ENCODE data around the gene MCC. TPM values are rescaled to one million over a fixed set of nuclear protein-coding genes. Genes with fewer than 3 reads are reported as not detected.
"Not testable (repeated sequence)": the region's sequence is repeated elsewhere in the genome, so short reads cannot be mapped to it uniquely, and the experiment has no call there.

Gene MCC
- total RNA-seq, 1 donor from 2014 or later = 10.2 TPM

GRCh38 chr5:113073629-113074034 lies 414.6 kb downstream of the MCC start:
- DNase-seq (ENCODE audit: low spot score in 2 of 2); FAIRE-seq: not testable (repeated sequence)

GRCh38 chr5:113071401-113071800 lies 416.9 kb downstream of the MCC start:
- FAIRE-seq (no peak), DNase-seq (ENCODE audit: low spot score in 2 of 2) (no peak)

GRCh38 chr5:113070901-113071300 lies 417.4 kb downstream of the MCC start:
- no peak for FAIRE-seq
- DNase-seq (ENCODE audit: low spot score in 2 of 2) = no peak

- FAIRE-seq (no peak), DNase-seq (ENCODE audit: low spot score in 2 of 2) (no peak)
Observed at GRCh38 chr5:113068559-113068958, 419.7 kb downstream of the MCC start.

- no peak for DNase-seq (ENCODE audit: low spot score in 2 of 2)
- FAIRE-seq = no peak
Observed at GRCh38 chr5:113067635-113068344, 420.5 kb downstream of the MCC start.

- FAIRE-seq (no peak), DNase-seq (ENCODE audit: low spot score in 2 of 2) (no peak)
Observed at GRCh38 chr5:113065626-113066025, 422.6 kb downstream of the MCC start.

GRCh38 chr5:113064806-113065205 lies 423.4 kb downstream of the MCC start:
- FAIRE-seq (no peak), DNase-seq (ENCODE audit: low spot score in 2 of 2) (no peak)

GRCh38 chr5:113063927-113064326 lies 424.3 kb downstream of the MCC start:
- FAIRE-seq (no peak), DNase-seq (ENCODE audit: low spot score in 2 of 2) (no peak)

- no peak for FAIRE-seq
- DNase-seq (ENCODE audit: low spot score in 2 of 2) = no peak
Observed at GRCh38 chr5:113062869-113063508, 425.3 kb downstream of the MCC start.

- DNase-seq (ENCODE audit: low spot score in 2 of 2) (no peak), FAIRE-seq (no peak)
Observed at GRCh38 chr5:113061846-113062780, 426.1 kb downstream of the MCC start.

- no peak for FAIRE-seq
- no peak for DNase-seq (ENCODE audit: low spot score in 2 of 2)
Observed at GRCh38 chr5:113060408-113061025, 427.7 kb downstream of the MCC start.

- FAIRE-seq (no peak), DNase-seq (ENCODE audit: low spot score in 2 of 2) (peak in 1 of 2 donors; percentile 38)
Observed at GRCh38 chr5:113059232-113060040, 428.8 kb downstream of the MCC start.

- DNase-seq (ENCODE audit: low spot score in 2 of 2) (no peak), FAIRE-seq (no peak)
Observed at GRCh38 chr5:113058706-113059226, 429.5 kb downstream of the MCC start.

- DNase-seq (ENCODE audit: low spot score in 2 of 2) = no peak
- FAIRE-seq = no peak
Observed at GRCh38 chr5:113058269-113058668, 430.0 kb downstream of the MCC start.

GRCh38 chr5:113057557-113057984 lies 430.7 kb downstream of the MCC start:
- DNase-seq (ENCODE audit: low spot score in 2 of 2) = no peak

GRCh38 chr5:113056988-113057387 lies 431.3 kb downstream of the MCC start:
- DNase-seq (ENCODE audit: low spot score in 2 of 2) = no peak
- FAIRE-seq = no peak

More at GRCh38 chr5:113057557-113057984, 430.7 kb downstream of the MCC start:
- no peak for FAIRE-seq

GRCh38 chr5:113054899-113055298 lies 433.4 kb downstream of the MCC start:
- no peak for FAIRE-seq
- DNase-seq (ENCODE audit: low spot score in 2 of 2) = no peak

- FAIRE-seq (no peak), DNase-seq (ENCODE audit: low spot score in 2 of 2) (no peak)
Observed at GRCh38 chr5:113053511-113053995, 434.7 kb downstream of the MCC start.
